ENCODE results near the gene AKAP6.
A peak's percentile ranks its signal among the peaks of the same experiment; 100 is the strongest.
"Not testable (repeated sequence)": the region's sequence is repeated elsewhere in the genome, so short reads cannot be mapped to it uniquely, and the experiment has no call there.

The AKAP6 gene

GRCh38 chr14:32458720-32459119 is 129.6 kb downstream of the AKAP6 start:
- H3K4me3 Mint-ChIP-seq: no peak overlapping the region
- H3K4me1 Mint-ChIP-seq: no peaks in the 10 kb centered on the region
- peaks cover 22% of the 10 kb centered on the region for H3K9me3 Mint-ChIP-seq
- DNase-seq: no peak
- no peak overlapping the region for H3K27ac Mint-ChIP-seq
- no peak for TF ChIP-seq CTCF (IDR thresholded peaks at IDR 0.05)
- H3K27me3 Mint-ChIP-seq (ENCODE audit: low read depth, poor library complexity): peaks cover 5% of the 10 kb centered on the region
- H3K36me3 Mint-ChIP-seq (ENCODE audit: low read depth): peaks cover 18% of the 10 kb centered on the region

GRCh38 chr14:32460267-32460666 is 131.2 kb downstream of the AKAP6 start:
- H3K4me1 Mint-ChIP-seq: no peaks in the 10 kb centered on the region
- H3K27me3 Mint-ChIP-seq (ENCODE audit: low read depth, poor library complexity): peaks cover 5% of the 10 kb centered on the region
- peaks cover 34% of the 10 kb centered on the region for H3K9me3 Mint-ChIP-seq
- no peak for DNase-seq
- TF ChIP-seq CTCF (IDR thresholded peaks at IDR 0.05): no peak
- no peak overlapping the region for H3K27ac Mint-ChIP-seq
- no peak overlapping the region for H3K4me3 Mint-ChIP-seq
- H3K36me3 Mint-ChIP-seq (ENCODE audit: low read depth): peaks cover 25% of the 10 kb centered on the region

GRCh38 chr14:32462553-32462952 is 133.5 kb downstream of the AKAP6 start:
- H3K4me3 Mint-ChIP-seq; H3K27me3 Mint-ChIP-seq (ENCODE audit: low read depth, poor library complexity); DNase-seq; H3K27ac Mint-ChIP-seq; H3K4me1 Mint-ChIP-seq: not testable (repeated sequence)
- Mint-ChIP-seq H3K9me3 (peaks cover 41% of the 10 kb centered on the region), H3K36me3 (ENCODE audit: low read depth) (peaks cover 25% of the 10 kb centered on the region)

- H3K4me1 Mint-ChIP-seq: peaks cover 25% of the 10 kb centered on the region
- no peak for TF ChIP-seq CTCF (IDR thresholded peaks at IDR 0.05)
- no peaks in the 10 kb centered on the region for H3K27me3 Mint-ChIP-seq (ENCODE audit: low read depth, poor library complexity)
- H3K4me3 Mint-ChIP-seq: no peak overlapping the region
- peaks cover 6% of the 10 kb centered on the region for H3K36me3 Mint-ChIP-seq (ENCODE audit: low read depth)
- H3K9me3 Mint-ChIP-seq: peaks cover 16% of the 10 kb centered on the region
- H3K27ac Mint-ChIP-seq: no peak overlapping the region
- no peak for DNase-seq
Measured at GRCh38 chr14:32468955-32469354, 139.9 kb downstream of the AKAP6 start.

GRCh38 chr14:32469388-32470160 is 140.5 kb downstream of the AKAP6 start:
- no peak for DNase-seq
- Mint-ChIP-seq H3K4me3 (no peak overlapping the region), H3K27ac (no peak overlapping the region)

GRCh38 chr14:32470161-32470715 is 141.1 kb downstream of the AKAP6 start:
- no peaks in the 10 kb centered on the region for H3K27me3 Mint-ChIP-seq (ENCODE audit: low read depth, poor library complexity)
- no peaks in the 10 kb centered on the region for H3K36me3 Mint-ChIP-seq (ENCODE audit: low read depth)
- peaks cover 7% of the 10 kb centered on the region for H3K9me3 Mint-ChIP-seq
- DNase-seq: no peak
- TF ChIP-seq CTCF (IDR thresholded peaks at IDR 0.05): no peak
- no peak overlapping the region for H3K4me3 Mint-ChIP-seq
- no peak overlapping the region for H3K27ac Mint-ChIP-seq
- H3K4me1 Mint-ChIP-seq: peaks cover 25% of the 10 kb centered on the region

More at GRCh38 chr14:32469388-32470160, 140.5 kb downstream of the AKAP6 start:
- H3K27me3 Mint-ChIP-seq (ENCODE audit: low read depth, poor library complexity): no peaks in the 10 kb centered on the region
- peaks cover 25% of the 10 kb centered on the region for H3K4me1 Mint-ChIP-seq
- H3K36me3 Mint-ChIP-seq (ENCODE audit: low read depth): peaks cover 5% of the 10 kb centered on the region
- peaks cover 12% of the 10 kb centered on the region for H3K9me3 Mint-ChIP-seq
- TF ChIP-seq CTCF (IDR thresholded peaks at IDR 0.05): peak; percentile 55
